ENCODE data around the gene TP53INP2. TPM values are rescaled to one million over a fixed set of nuclear protein-coding genes. Genes with fewer than 3 reads are reported as not detected.

The TP53INP2 gene
- total RNA-seq, 1 experiment from 2014 or later: 20.6 TPM

- no peaks in the 10 kb centered on the region for H3K9me3 ChIP-seq (ENCODE audit: control insufficient read depth, insufficient read depth, low read depth, low read length)
- H3K4me3 ChIP-seq (ENCODE audit: low read depth in 2 of 2, low read length in 2 of 2): no peak overlapping the region
- H3K27me3 ChIP-seq (ENCODE audit: control insufficient read depth, insufficient read depth, low read length): no peaks in the 10 kb centered on the region
- CTCF ChIA-PET: interaction anchor here (0.5 kb wide), 2 partner anchors 335 to 774 kb away, joined by 3 to 5 read pairs; no protein-coding TSS in a partner anchor
- H3K27ac ChIP-seq (ENCODE audit: low read length): no peak overlapping the region
- DNase-seq (ENCODE audit: low read depth, low spot score): no peak
- ATAC-seq: no peak
- H3K4me1 ChIP-seq (ENCODE audit: control insufficient read depth, insufficient read depth, low read length): no peaks in the 10 kb centered on the region
- intact Hi-C loops (cut with micrococcal nuclease; ENCODE audit: unreplicated experiment) (no loop called here), in situ Hi-C loops (cut with HindIII; ENCODE audit: low pct_unique_long_range_greater_than_20kb, low sequenced_read_pairs) (no loop called here)
- BruUV-seq (replicated peaks): no TSS peak
- POLR2A ChIA-PET: no interaction called here
- H3K36me3 ChIP-seq (ENCODE audit: control insufficient read depth, insufficient read depth, low read length): no peaks in the 10 kb centered on the region
- TF ChIP-seq, protein P1, sequence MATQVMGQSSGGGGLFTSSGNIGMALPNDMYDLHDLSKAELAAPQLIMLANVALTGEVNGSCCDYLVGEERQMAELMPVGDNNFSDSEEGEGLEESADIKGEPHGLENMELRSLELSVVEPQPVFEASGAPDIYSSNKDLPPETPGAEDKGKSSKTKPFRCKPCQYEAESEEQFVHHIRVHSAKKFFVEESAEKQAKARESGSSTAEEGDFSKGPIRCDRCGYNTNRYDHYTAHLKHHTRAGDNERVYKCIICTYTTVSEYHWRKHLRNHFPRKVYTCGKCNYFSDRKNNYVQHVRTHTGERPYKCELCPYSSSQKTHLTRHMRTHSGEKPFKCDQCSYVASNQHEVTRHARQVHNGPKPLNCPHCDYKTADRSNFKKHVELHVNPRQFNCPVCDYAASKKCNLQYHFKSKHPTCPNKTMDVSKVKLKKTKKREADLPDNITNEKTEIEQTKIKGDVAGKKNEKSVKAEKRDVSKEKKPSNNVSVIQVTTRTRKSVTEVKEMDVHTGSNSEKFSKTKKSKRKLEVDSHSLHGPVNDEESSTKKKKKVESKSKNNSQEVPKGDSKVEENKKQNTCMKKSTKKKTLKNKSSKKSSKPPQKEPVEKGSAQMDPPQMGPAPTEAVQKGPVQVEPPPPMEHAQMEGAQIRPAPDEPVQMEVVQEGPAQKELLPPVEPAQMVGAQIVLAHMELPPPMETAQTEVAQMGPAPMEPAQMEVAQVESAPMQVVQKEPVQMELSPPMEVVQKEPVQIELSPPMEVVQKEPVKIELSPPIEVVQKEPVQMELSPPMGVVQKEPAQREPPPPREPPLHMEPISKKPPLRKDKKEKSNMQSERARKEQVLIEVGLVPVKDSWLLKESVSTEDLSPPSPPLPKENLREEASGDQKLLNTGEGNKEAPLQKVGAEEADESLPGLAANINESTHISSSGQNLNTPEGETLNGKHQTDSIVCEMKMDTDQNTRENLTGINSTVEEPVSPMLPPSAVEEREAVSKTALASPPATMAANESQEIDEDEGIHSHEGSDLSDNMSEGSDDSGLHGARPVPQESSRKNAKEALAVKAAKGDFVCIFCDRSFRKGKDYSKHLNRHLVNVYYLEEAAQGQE (IDR thresholded peaks at IDR 0.05; ENCODE audit: insufficient read depth in 1 of 2, low read depth in 2 of 2, low read length in 1 of 2): no peak
- TF ChIP-seq POLR2AphosphoS5 (IDR thresholded peaks at IDR 0.05; ENCODE audit: low read depth, low read length): no peak
- no peak for TF ChIP-seq CTCF (IDR thresholded peaks at IDR 0.05)
- TF ChIP-seq TCF7L2 (IDR thresholded peaks at IDR 0.05; ENCODE audit: low read depth, low read length): no peak
- no peak for TF ChIP-seq SIN3A (IDR thresholded peaks at IDR 0.05; ENCODE audit: borderline replicate concordance, insufficient read depth, low read depth, low read length)
These were observed 30.7 kb upstream of the TP53INP2 start for GRCh38 chr20:34673412-34673811.

- ChIA-PET POLR2A (no interaction called here), CTCF (no interaction called here)
- Histone ChIP-seq H3K4me1 (ENCODE audit: control insufficient read depth, insufficient read depth, low read length) (peaks cover 2% of the 10 kb centered on the region; the same call in 1 of the 2 replicates), H3K27me3 (ENCODE audit: control insufficient read depth, insufficient read depth, low read length) (no peaks in the 10 kb centered on the region), H3K36me3 (ENCODE audit: control insufficient read depth, insufficient read depth, low read length) (no peaks in the 10 kb centered on the region), H3K9me3 (ENCODE audit: control insufficient read depth, insufficient read depth, low read depth, low read length) (no peaks in the 10 kb centered on the region), H3K4me3 (ENCODE audit: low read depth in 2 of 2, low read length in 2 of 2) (peak overlapping the region; percentile 68 to 90; a peak in 3 of 4 replicates), H3K27ac (ENCODE audit: low read length) (no peak overlapping the region; the same call in none of the 2 replicates)
- BruUV-seq (replicated peaks): no TSS peak
- no peak for ATAC-seq
- in situ Hi-C loops (cut with HindIII; ENCODE audit: low pct_unique_long_range_greater_than_20kb, low sequenced_read_pairs) (no loop called here), intact Hi-C loops (cut with micrococcal nuclease; ENCODE audit: unreplicated experiment) (no loop called here)
- TF ChIP-seq CTCF (IDR thresholded peaks at IDR 0.05) (no peak), TCF7L2 (IDR thresholded peaks at IDR 0.05; ENCODE audit: low read depth, low read length) (no peak), SIN3A (IDR thresholded peaks at IDR 0.05; ENCODE audit: borderline replicate concordance, insufficient read depth, low read depth, low read length) (no peak), POLR2AphosphoS5 (IDR thresholded peaks at IDR 0.05; ENCODE audit: low read depth, low read length) (no peak)
- TF ChIP-seq, protein P1 (IDR thresholded peaks at IDR 0.05; ENCODE audit: insufficient read depth in 1 of 2, low read depth in 2 of 2, low read length in 1 of 2): no peak
- DNase-seq (ENCODE audit: low read depth, low spot score): no peak
These were observed 28.6 kb upstream of the TP53INP2 start for GRCh38 chr20:34675561-34675960.

Data from Panc1 (cell line).